H1 (cell line): ENCODE data around the gene ABCG8. TPM values are rescaled to one million over a fixed set of nuclear protein-coding genes. Genes with fewer than 3 reads are reported as not detected.

Source experiments
- KDM4A ChIP-seq: IDR thresholded peaks from one replicate; pipeline ENCODE4 v1.7.1; 2012; ENCODE audit warnings: low read depth, mild to moderate bottlenecking, moderate library complexity, low read length, inconsistent platforms; ENCODE audit not compliant: severe bottlenecking
- KDM5A ChIP-seq: fragments of 200-600 bp; IDR thresholded peaks from 2 replicates; pipeline ENCODE4 v1.7.1; 2012; ENCODE audit warnings: mild to moderate bottlenecking, low read length, inconsistent platforms, mixed read lengths
- MAFK ChIP-seq: IDR thresholded peaks from 2 replicates; pipeline ENCODE4 v1.6.1; 2012; ENCODE audit warnings: low read depth, mild to moderate bottlenecking, improper control_type of control experiment, low read length
- RBBP5 ChIP-seq: IDR thresholded peaks from 2 replicates; pipeline ENCODE4 v1.7.1; 2012; ENCODE audit warnings: low read depth, mild to moderate bottlenecking, inconsistent platforms, low read length, moderate library complexity, borderline replicate concordance
- SIX5 ChIP-seq: IDR thresholded peaks from 2 replicates; pipeline ENCODE4 v1.6.1; 2011; ENCODE audit warnings: mild to moderate bottlenecking, low read depth, low read length
- polyA plus RNA-seq, 7 experiments: library from polyadenylated mRNA; depleted of rRNA in 3 of 7; stranded (reverse) in 5 of 7; unstranded in 2 of 7; fragments of >200 nt in 5 of 7; fragments of 200-250 nt in 2 of 7; gene quantifications; 1 replicate in 5 of 7; 2 replicates in 1 of 7; 4 replicates in 1 of 7; pipeline versions ENCODE4 v1.2.1 to v1.2.3, GENCODE V29; 2011 to 2013; ENCODE audit warnings: missing spikeins in 2 of 7, mixed read lengths in 2 of 7
- total RNA-seq: library from RNA; stranded (reverse); fragmentation: NEBNext Ultra II Directional; extraction: Animal tissue kit (Norgen Biotek cat#: 25700); gene quantifications from 2 replicates; pipeline ENCODE4 v1.2.1, GENCODE V29; 2021

Gene ABCG8
- total and polyA plus RNA-seq, 2 of the 8 experiments (the other 6 are each of a cell fraction or from before 2014, with no cell fraction given), result not detected

GRCh38 chr2:43812947-43813346 lies 25.8 kb upstream of the ABCG8 start (continued):
- TF ChIP-seq SIX5 (no peak), KDM5A (no peak), RBBP5 (no peak), MAFK (no peak), KDM4A (no peak)
